Measurements from ENCODE around the gene MYBPC3. TPM values are rescaled to one million over a fixed set of nuclear protein-coding genes. Genes with fewer than 3 reads are reported as not detected.
A peak's percentile ranks its signal among the peaks of the same experiment; 100 is the strongest.

Gene MYBPC3
- total and polyA plus RNA-seq, 12 donors, result 0.54 to 5.8 (median 2.0) TPM

DNA sequence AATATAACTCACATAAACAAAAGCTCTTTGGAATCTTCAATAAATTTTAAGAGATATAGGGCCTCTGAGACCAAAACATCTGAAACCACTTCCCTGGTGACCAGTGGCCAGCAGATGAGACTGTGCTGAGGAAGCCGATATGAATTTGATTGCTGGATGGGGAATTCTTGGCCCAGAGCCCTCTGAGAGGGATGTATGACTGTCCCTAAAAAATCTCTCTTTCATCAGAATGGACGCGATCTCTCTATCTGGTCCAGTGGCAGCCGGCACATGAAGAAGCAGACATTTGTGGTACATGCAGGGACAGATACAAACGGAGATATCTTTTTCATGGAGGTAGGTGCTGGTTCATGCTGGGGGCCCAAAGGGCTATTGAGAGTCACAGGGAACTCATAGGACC, 37.5 kb downstream of the MYBPC3 start:
- Histone ChIP-seq H3K9me3 (replicated peaks in 1 of 3) (no peaks in the 10 kb centered on the region), H3K27ac (no peak overlapping the region), H3K27me3 (no peaks in the 10 kb centered on the region), H3K36me3 (replicated peaks in 1 of 2) (peaks cover 0 to 85% of the 10 kb centered on the region in 2 donors), H3K4me1 (replicated peaks in 1 of 2) (no peaks in the 10 kb centered on the region), H3K4me3 (no peak overlapping the region)
- DNase-seq, result peak in 1 of 7 donors; percentile 35
- intact Hi-C loops (cut with DNase I), result no loop called here
- WGBS, 4 donors, result 81 to 86% (median 83%) methylated on average over 5 of the region's 5 CpGs
- no peak for TF ChIP-seq POLR2A (IDR thresholded peaks at IDR 0.05)
- TF ChIP-seq, protein P1, sequence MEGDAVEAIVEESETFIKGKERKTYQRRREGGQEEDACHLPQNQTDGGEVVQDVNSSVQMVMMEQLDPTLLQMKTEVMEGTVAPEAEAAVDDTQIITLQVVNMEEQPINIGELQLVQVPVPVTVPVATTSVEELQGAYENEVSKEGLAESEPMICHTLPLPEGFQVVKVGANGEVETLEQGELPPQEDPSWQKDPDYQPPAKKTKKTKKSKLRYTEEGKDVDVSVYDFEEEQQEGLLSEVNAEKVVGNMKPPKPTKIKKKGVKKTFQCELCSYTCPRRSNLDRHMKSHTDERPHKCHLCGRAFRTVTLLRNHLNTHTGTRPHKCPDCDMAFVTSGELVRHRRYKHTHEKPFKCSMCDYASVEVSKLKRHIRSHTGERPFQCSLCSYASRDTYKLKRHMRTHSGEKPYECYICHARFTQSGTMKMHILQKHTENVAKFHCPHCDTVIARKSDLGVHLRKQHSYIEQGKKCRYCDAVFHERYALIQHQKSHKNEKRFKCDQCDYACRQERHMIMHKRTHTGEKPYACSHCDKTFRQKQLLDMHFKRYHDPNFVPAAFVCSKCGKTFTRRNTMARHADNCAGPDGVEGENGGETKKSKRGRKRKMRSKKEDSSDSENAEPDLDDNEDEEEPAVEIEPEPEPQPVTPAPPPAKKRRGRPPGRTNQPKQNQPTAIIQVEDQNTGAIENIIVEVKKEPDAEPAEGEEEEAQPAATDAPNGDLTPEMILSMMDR (IDR thresholded peaks at IDR 0.05), result no peak

DNA sequence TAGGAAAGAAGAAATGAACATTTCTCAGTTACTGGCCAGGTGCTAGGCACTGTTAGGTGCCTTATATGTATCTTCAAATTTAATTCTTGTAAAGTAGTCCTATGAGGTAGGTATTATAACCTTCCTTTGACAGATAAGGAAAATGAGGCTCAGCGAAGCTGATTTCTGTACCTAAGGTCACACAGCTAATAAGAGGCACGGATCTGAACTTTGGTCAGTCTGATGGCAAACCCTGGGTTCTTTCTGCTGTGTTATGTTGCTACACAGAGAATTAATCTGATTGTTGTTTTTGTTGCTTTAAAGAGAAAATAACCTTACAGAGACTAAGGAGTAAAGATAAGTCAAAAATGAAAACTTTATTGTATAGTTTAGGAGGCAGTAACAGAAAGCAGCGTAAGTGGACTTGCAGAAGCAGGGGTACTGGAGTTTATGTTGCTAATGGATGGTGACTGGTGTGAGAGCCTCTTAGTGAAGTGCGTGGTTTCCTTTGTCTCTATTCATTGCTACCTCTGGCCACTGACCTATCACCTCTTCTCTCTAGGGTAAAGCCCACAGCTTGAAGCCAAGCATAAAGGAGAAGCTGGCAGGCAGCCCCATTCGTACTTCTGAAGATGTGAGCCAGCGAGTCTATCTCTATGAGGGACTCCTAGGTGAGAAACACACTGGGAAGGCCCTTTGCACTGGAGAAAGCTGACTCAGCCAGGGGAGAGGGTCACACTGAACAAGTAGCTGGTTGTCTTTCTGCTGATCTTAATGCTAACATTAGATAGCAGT, 44.3 kb downstream of the MYBPC3 start:
- 88 to 94% (median 90%) methylated on average over 6 of the region's 6 CpGs for WGBS, 4 donors
- intact Hi-C loops (cut with DNase I), result no loop called here
- no peak overlapping the region for H3K27ac ChIP-seq
- no peak overlapping the region for H3K4me3 ChIP-seq
- H3K27me3 ChIP-seq, result no peaks in the 10 kb centered on the region
- TF ChIP-seq, protein P1 (IDR thresholded peaks at IDR 0.05), result no peak
- TF ChIP-seq POLR2A (IDR thresholded peaks at IDR 0.05), result no peak
- peaks cover 0 to 91% of the 10 kb centered on the region in 2 donors for H3K36me3 ChIP-seq (replicated peaks in 1 of 2)
- no peaks in the 10 kb centered on the region for H3K4me1 ChIP-seq (replicated peaks in 1 of 2)
- peak in 1 of 7 donors; percentile 25 for DNase-seq
- H3K9me3 ChIP-seq (replicated peaks in 1 of 3), result no peaks in the 10 kb centered on the region

DNA sequence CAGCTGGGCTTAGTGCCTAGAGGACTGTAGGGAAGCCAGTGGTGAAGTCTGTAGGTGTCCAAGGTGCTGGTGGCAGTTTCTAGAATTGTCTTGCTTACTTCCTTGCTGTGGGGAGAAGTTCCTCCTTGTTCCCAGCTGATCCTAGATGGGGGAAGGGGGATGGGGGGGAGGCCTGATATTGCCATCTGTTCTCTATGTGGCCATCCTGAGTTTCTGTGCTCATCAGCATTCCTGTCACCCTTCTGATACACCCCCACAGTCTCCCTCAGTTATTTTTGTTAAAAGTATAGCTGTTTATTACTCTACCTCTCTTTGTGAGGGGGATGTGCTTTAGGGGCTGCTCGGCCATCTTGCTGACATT, 46.0 kb downstream of the MYBPC3 start:
- 33 to 100% (median 92%) methylated on average over 1 of the region's 1 CpG for WGBS, 4 donors
- Histone ChIP-seq H3K4me1 (replicated peaks in 1 of 2) (no peaks in the 10 kb centered on the region), H3K36me3 (replicated peaks in 1 of 2) (peaks cover 0 to 91% of the 10 kb centered on the region in 2 donors), H3K9me3 (replicated peaks in 1 of 3) (peaks cover 0 to 8% (median 0%) of the 10 kb centered on the region in 3 donors), H3K27ac (no peak overlapping the region), H3K27me3 (no peaks in the 10 kb centered on the region), H3K4me3 (no peak overlapping the region)
- intact Hi-C loops (cut with DNase I), result no loop called here
- TF ChIP-seq, protein P1 (IDR thresholded peaks at IDR 0.05), result no peak
- TF ChIP-seq POLR2A (IDR thresholded peaks at IDR 0.05), result no peak
- DNase-seq, result peak in 1 of 7 donors; percentile 30

DNA sequence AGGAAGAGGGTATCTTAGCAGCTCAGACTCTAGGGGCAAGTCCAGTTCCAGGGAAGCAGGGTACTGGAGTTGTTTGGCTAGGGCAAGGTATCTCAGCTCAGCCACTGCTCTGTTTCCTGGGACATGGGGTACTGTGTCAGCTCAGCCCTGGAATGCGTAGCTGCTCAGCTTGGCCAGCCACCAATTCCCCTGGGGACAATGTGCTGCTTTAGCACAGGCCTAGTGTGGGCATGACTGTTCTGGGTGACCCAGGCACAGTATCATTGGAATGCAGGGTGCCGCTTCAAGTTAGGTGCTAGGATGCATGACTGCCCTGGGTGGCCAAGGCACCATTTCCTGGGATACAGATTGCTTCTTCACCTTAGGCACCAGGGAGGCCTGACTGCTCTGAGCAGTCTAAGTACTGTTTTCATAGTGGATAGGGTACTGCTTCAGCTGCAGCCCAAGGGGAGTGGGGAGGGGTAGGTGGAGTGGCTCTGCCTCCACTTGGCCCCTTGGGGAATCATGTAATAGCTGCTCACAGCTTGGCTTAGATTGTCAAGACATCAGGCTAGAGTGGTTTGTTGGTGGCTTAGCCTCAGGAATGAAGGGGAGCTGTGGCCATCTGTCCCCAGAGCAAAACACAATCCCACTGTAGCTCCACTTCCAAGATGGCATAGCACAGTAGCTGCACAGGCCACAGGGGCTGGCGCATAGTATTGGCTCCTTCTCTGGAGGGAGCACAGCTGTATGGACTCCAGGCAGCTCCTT, 46.6 kb downstream of the MYBPC3 start:
- intact Hi-C loops (cut with DNase I), result no loop called here
- peaks cover 0 to 91% of the 10 kb centered on the region in 2 donors for H3K36me3 ChIP-seq (replicated peaks in 1 of 2)

More for the DNA sequence above, 46.6 kb downstream of the MYBPC3 start:
- Histone ChIP-seq H3K9me3 (replicated peaks in 1 of 3) (peaks cover 0 to 8% (median 0%) of the 10 kb centered on the region in 3 donors), H3K27me3 (no peaks in the 10 kb centered on the region), H3K4me1 (replicated peaks in 1 of 2) (no peaks in the 10 kb centered on the region), H3K27ac (peak overlapping the region in 1 of 5 donors; percentile 20), H3K4me3 (no peak overlapping the region)
- peak in 4 of 7 donors; percentile 27 to 63 (median 46) for DNase-seq
- WGBS, 4 donors, result 85 to 92% (median 90%) methylated on average over 2 to 3 of the region's 3 CpGs
- TF ChIP-seq, protein P1 (IDR thresholded peaks at IDR 0.05), result no peak
